Endothelial cell of hepatic sinusoid (primary cell): Measurements from ENCODE around the gene VAMP8.
"Not testable (repeated sequence)": the region's sequence is repeated elsewhere in the genome, so short reads cannot be mapped to it uniquely, and the experiment has no call there.

Experiments
- in situ Hi-C: cut with HindIII; loops from 2 replicates; pipeline ENCODE4 v1.10.0; 2017; ENCODE audit warnings: low sequenced_read_pairs

VAMP8 gene

GRCh38 chr2:85545780-85546240, 31.6 kb upstream of the VAMP8 start:
- in situ Hi-C loops, result no loop called here

GRCh38 chr2:85547089-85547858, 30.1 kb upstream of the VAMP8 start:
- in situ Hi-C loops, result no loop called here

GRCh38 chr2:85547859-85548607, 29.4 kb upstream of the VAMP8 start:
- in situ Hi-C loops, result no loop called here

- in situ Hi-C loops, result no loop called here
Observed at GRCh38 chr2:85548608-85548900, 28.8 kb upstream of the VAMP8 start.

- in situ Hi-C loops, result no loop called here
Observed at GRCh38 chr2:85549095-85549494, 28.3 kb upstream of the VAMP8 start.

- in situ Hi-C loops, result no loop called here
Observed at GRCh38 chr2:85549826-85550225, 27.6 kb upstream of the VAMP8 start.

- in situ Hi-C loops, result no loop called here
Observed at GRCh38 chr2:85550486-85550885, 26.9 kb upstream of the VAMP8 start.

GRCh38 chr2:85551698-85552678, 25.4 kb upstream of the VAMP8 start:
- in situ Hi-C loops, result no loop called here

GRCh38 chr2:85553184-85553583, 24.2 kb upstream of the VAMP8 start:
- in situ Hi-C loops, result no loop called here

GRCh38 chr2:85554980-85555612, 22.3 kb upstream of the VAMP8 start:
- in situ Hi-C loops, result no loop called here

- in situ Hi-C loops, result no loop called here
Observed at GRCh38 chr2:85557130-85557529, 20.3 kb upstream of the VAMP8 start.

- in situ Hi-C loops, result no loop called here
Observed at GRCh38 chr2:85558160-85558559, 19.2 kb upstream of the VAMP8 start.

- in situ Hi-C loops, result not testable (repeated sequence)
Observed at GRCh38 chr2:85560403-85560726, 17.0 kb upstream of the VAMP8 start.

GRCh38 chr2:85560812-85561279, 16.5 kb upstream of the VAMP8 start:
- in situ Hi-C loops, result no loop called here

GRCh38 chr2:85561280-85562212, 15.8 kb upstream of the VAMP8 start, which contains the start of gene GGCX:
GGCX (minus strand) TSS chr2:85561493; CDS start chr2:85561428, 65 bp downstream.
- in situ Hi-C loops, result no loop called here

- in situ Hi-C loops, result no loop called here
Observed at GRCh38 chr2:85564144-85564563, 13.2 kb upstream of the VAMP8 start.

- in situ Hi-C loops, result no loop called here
Observed at GRCh38 chr2:85566265-85566664, 11.1 kb upstream of the VAMP8 start.

- in situ Hi-C loops, result no loop called here
Observed at GRCh38 chr2:85575739-85576138, 1.6 kb upstream of the VAMP8 start.

- in situ Hi-C loops, result no loop called here
Observed at GRCh38 chr2:85577063-85577385, 362 bp upstream of the VAMP8 start.
